Trophoblast cell (in vitro differentiated cells and primary cell): ENCODE data around the gene SORCS1.

Source experiments
- DNase-seq, 2 donors: peaks; one replicate each; pipeline ENCODE4 v3.0.0-alpha.2; 2016
- H2AFZ ChIP-seq: 2 replicates; pipeline ENCODE4 v1.6.1; 2013; ENCODE audit warnings: low read length, moderate library complexity, mild to moderate bottlenecking; ENCODE audit not compliant: insufficient read depth, poor library complexity
- H2AK5ac ChIP-seq: 2 replicates; pipeline ENCODE4 v1.6.1; 2013; ENCODE audit warnings: mild to moderate bottlenecking, low read length
- H2BK120ac ChIP-seq: 2 replicates; pipeline ENCODE4 v1.6.1; 2013; ENCODE audit warnings: low read length, mild to moderate bottlenecking, moderate library complexity; ENCODE audit not compliant: insufficient read depth, poor library complexity
- H2BK12ac ChIP-seq: 2 replicates; pipeline ENCODE4 v1.6.1; 2013; ENCODE audit warnings: mild to moderate bottlenecking, low read length, moderate library complexity
- H2BK5ac ChIP-seq: 2 replicates; pipeline ENCODE4 v1.6.1; 2013; ENCODE audit warnings: low read length, low read depth, moderate library complexity, mild to moderate bottlenecking; ENCODE audit not compliant: poor library complexity
- H3K14ac ChIP-seq: 2 replicates; pipeline ENCODE4 v1.6.1; 2013; ENCODE audit warnings: mild to moderate bottlenecking, low read length
- H3K18ac ChIP-seq: 2 replicates; pipeline ENCODE4 v1.6.1; 2013; ENCODE audit warnings: mild to moderate bottlenecking, low read length
- H3K23ac ChIP-seq: 2 replicates; pipeline ENCODE4 v1.6.1; 2013; ENCODE audit warnings: low read length
- H3K27ac ChIP-seq: 2 replicates; pipeline ENCODE4 v1.5.1; 2013; ENCODE audit warnings: low read depth, mild to moderate bottlenecking, inconsistent platforms, low read length, moderate library complexity
- H3K27me3 ChIP-seq: 2 replicates; pipeline ENCODE4 v1.6.1; 2013; ENCODE audit warnings: inconsistent platforms, mild to moderate bottlenecking, low read length, moderate library complexity; ENCODE audit not compliant: insufficient read depth
- H3K36me3 ChIP-seq, 2 experiments: 1 replicate in 1 of 2; 2 replicates in 1 of 2; pipeline ENCODE4 v1.6.1; 2013; ENCODE audit warnings: low read length in 2 of 2, mild to moderate bottlenecking in 2 of 2, moderate library complexity in 1 of 2; ENCODE audit not compliant: insufficient read depth in 2 of 2, control insufficient read depth in 1 of 2
- H3K4ac ChIP-seq: 2 replicates; pipeline ENCODE4 v1.6.1; 2013; ENCODE audit warnings: low read depth, mild to moderate bottlenecking, low read length, moderate library complexity
- H3K4me1 ChIP-seq, 2 experiments: 1 replicate in 1 of 2; 2 replicates in 1 of 2; pipeline ENCODE4 v1.6.1; 2013; ENCODE audit warnings: low read length in 2 of 2, mild to moderate bottlenecking in 2 of 2, moderate library complexity in 1 of 2; ENCODE audit not compliant: insufficient read depth in 2 of 2, control insufficient read depth in 1 of 2
- H3K4me2 ChIP-seq: 2 replicates; pipeline ENCODE4 v1.6.1; 2013; ENCODE audit warnings: inconsistent platforms, mild to moderate bottlenecking, low read length, moderate library complexity
- H3K4me3 ChIP-seq: 2 replicates; pipeline ENCODE4 v1.5.1; 2013; ENCODE audit warnings: mild to moderate bottlenecking, low read depth, low read length, inconsistent platforms
- H3K79me1 ChIP-seq: one replicate; pipeline ENCODE4 v1.6.1; 2013; ENCODE audit warnings: low read length
- H3K79me2 ChIP-seq: 2 replicates; pipeline ENCODE4 v1.6.1; 2013; ENCODE audit warnings: low read length, mild to moderate bottlenecking; ENCODE audit not compliant: control insufficient read depth, insufficient read depth, poor library complexity
- H3K9ac ChIP-seq: 2 replicates; pipeline ENCODE4 v1.6.1; 2013; ENCODE audit warnings: mild to moderate bottlenecking, low read length
- H3K9me3 ChIP-seq: 2 replicates; pipeline ENCODE4 v1.6.1; 2013; ENCODE audit warnings: low read depth, mild to moderate bottlenecking, control low read depth, inconsistent platforms, low read length; ENCODE audit not compliant: insufficient read depth
- H4K12ac ChIP-seq: 2 replicates; pipeline ENCODE4 v1.6.1; 2013; ENCODE audit warnings: low read depth, mild to moderate bottlenecking, low read length, moderate library complexity
- H4K8ac ChIP-seq: 2 replicates; pipeline ENCODE4 v1.6.1; 2013; ENCODE audit warnings: low read depth, mild to moderate bottlenecking, low read length, moderate library complexity
- H4K91ac ChIP-seq: one replicate; pipeline ENCODE4 v1.6.1; 2013; ENCODE audit warnings: low read depth, mild to moderate bottlenecking, low read length, moderate library complexity
- WGBS: extraction: QIAGEN DNeasy Blood & Tissue Kit; methylation state at CpG from one replicate; pipeline ENCODE4 v1.1.7; 2013; ENCODE audit warnings: missing lambda C conversion rate; ENCODE audit not compliant: insufficient read length, insufficient coverage; ENCODE audit errors: extremely low coverage; 5-methylcytosine and 5-hydroxymethylcytosine counted together

Gene SORCS1

DNA sequence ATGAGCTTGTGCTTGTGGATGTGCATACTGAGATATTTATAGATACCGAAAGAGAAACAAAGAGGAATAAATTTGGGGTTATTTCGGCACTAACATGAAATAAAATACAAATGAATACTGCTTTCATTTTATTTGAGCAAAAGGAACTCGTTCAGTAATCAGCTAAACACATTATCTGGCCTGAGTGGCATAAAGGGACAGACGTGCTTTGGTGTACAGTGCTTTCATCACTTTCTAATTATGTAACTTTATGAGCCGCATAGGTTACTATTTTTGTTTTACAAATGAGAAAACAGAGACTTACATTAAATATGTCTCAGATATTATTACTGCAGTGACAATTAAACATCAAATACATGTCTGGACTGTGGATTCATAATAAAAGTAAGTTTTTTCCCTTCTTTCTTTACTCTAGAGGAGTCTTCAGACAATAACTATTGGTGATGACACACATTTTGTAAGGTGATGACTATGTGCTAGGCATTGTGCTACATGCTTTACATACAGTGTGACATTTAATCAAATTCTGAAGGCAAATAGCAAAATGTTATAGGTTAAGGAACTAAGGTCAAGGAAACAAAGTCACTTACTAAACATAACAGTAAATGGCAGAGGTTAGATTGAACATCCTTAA lies 503.3 kb downstream of the SORCS1 start:
- H3K4me3 ChIP-seq, result no peak overlapping the region
- no peak overlapping the region for H2BK120ac ChIP-seq
- no peaks in the 10 kb centered on the region for H3K79me1 ChIP-seq
- no peak overlapping the region for H3K9ac ChIP-seq
- no peak for DNase-seq
- no CpG with 5 or more reads among the region's 5 CpGs for WGBS
- H3K27me3 ChIP-seq, result no peaks in the 10 kb centered on the region
- no peaks in the 10 kb centered on the region for H3K4me1 ChIP-seq
- H4K8ac ChIP-seq, result no peak overlapping the region
- no peak overlapping the region for H2AK5ac ChIP-seq
- H4K91ac ChIP-seq, result no peak overlapping the region
- H3K18ac ChIP-seq, result no peak overlapping the region
- no peak overlapping the region for H3K4ac ChIP-seq
- H3K9me3 ChIP-seq, result no peaks in the 10 kb centered on the region
- no peaks in the 10 kb centered on the region for H3K79me2 ChIP-seq
- no peak overlapping the region for H3K14ac ChIP-seq
- H3K36me3 ChIP-seq, result no peaks in the 10 kb centered on the region
- H2BK5ac ChIP-seq, result no peak overlapping the region
- no peak overlapping the region for H3K4me2 ChIP-seq
- no peak overlapping the region for H2AFZ ChIP-seq
- no peak overlapping the region for H3K23ac ChIP-seq
- no peak overlapping the region for H3K27ac ChIP-seq
- H4K12ac ChIP-seq, result no peak overlapping the region
- no peak overlapping the region for H2BK12ac ChIP-seq

- no peaks in the 10 kb centered on the region for H3K4me1 ChIP-seq
- no peak overlapping the region for H4K8ac ChIP-seq
- H3K4ac ChIP-seq, result no peak overlapping the region
- no peak overlapping the region for H2BK5ac ChIP-seq
- H3K79me2 ChIP-seq, result no peaks in the 10 kb centered on the region
- no peak overlapping the region for H3K27ac ChIP-seq
- H3K4me3 ChIP-seq, result no peak overlapping the region
- no peaks in the 10 kb centered on the region for H3K36me3 ChIP-seq
- no peak overlapping the region for H2BK12ac ChIP-seq
- no peak overlapping the region for H3K14ac ChIP-seq
- no peak overlapping the region for H3K18ac ChIP-seq
- no peak overlapping the region for H2AK5ac ChIP-seq
- no peak overlapping the region for H4K91ac ChIP-seq
- H2BK120ac ChIP-seq, result no peak overlapping the region
- H3K9me3 ChIP-seq, result no peaks in the 10 kb centered on the region
- no peak overlapping the region for H3K4me2 ChIP-seq
- H3K23ac ChIP-seq, result no peak overlapping the region
- no peak overlapping the region for H4K12ac ChIP-seq
- no peak overlapping the region for H2AFZ ChIP-seq
- H3K79me1 ChIP-seq, result no peaks in the 10 kb centered on the region
- no CpG with 5 or more reads among the region's 3 CpGs for WGBS
- no peaks in the 10 kb centered on the region for H3K27me3 ChIP-seq
- H3K9ac ChIP-seq, result no peak overlapping the region
- DNase-seq, result no peak
These were observed 504.0 kb downstream of the SORCS1 start for GRCh38 chr10:106660550-106660949.

DNA sequence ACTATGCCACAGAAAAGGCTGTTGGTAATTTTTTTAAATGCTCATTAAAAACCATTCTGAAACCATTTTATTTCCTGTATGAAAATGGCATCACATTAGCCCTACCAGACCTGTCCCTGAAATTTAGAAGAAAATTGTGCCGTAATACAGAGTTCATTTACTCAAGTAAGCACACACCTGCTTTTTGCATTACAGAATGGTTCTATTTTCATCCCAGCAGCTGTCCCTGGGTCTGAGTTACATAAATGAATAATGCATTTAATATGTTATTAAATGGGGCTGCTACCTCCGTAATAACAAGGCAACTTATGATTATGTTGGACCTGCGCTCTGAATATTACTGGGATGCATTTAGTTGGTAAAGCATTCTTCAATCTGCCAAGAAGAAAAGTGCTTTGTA lies 508.9 kb downstream of the SORCS1 start:
- Histone ChIP-seq H3K36me3 (no peaks in the 10 kb centered on the region), H3K18ac (no peak overlapping the region), H3K4ac (no peak overlapping the region), H2BK12ac (no peak overlapping the region), H3K4me1 (no peaks in the 10 kb centered on the region), H3K79me1 (no peaks in the 10 kb centered on the region), H3K14ac (no peak overlapping the region), H3K23ac (no peak overlapping the region), H2AK5ac (no peak overlapping the region), H2BK120ac (no peak overlapping the region), H3K27ac (no peak overlapping the region), H4K91ac (no peak overlapping the region), H3K4me3 (no peak overlapping the region), H4K12ac (no peak overlapping the region), H3K27me3 (no peaks in the 10 kb centered on the region), H3K4me2 (no peak overlapping the region), H3K9me3 (no peaks in the 10 kb centered on the region), H2BK5ac (no peak overlapping the region), H4K8ac (no peak overlapping the region), H3K79me2 (no peaks in the 10 kb centered on the region), H2AFZ (no peak overlapping the region), H3K9ac (no peak overlapping the region)
- WGBS, result no CpG with 5 or more reads among the region's 3 CpGs
- DNase-seq, result no peak

DNA sequence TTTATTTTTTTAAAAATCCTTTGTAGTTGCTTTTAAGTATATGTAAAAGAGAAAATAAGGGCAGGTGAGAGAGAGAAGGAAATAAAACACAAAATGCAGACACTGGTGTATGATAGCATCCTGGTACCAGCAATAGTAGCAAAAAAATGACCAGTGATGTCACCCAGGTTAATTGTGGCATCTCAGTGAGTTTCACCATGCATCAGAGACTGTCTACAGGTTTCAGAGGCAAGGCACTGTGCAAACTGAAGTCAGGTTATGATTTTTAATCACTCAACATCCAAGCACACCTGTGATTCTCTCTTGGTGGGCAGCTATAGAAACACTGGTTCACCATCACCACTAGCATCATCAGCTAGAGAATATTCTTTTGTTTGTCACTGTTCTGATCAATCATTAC lies 509.3 kb downstream of the SORCS1 start:
- no peak overlapping the region for H2BK5ac ChIP-seq
- H3K23ac ChIP-seq, result no peak overlapping the region

More for the DNA sequence above, 509.3 kb downstream of the SORCS1 start:
- DNase-seq, result no peak
- Histone ChIP-seq H3K4ac (no peak overlapping the region), H2BK12ac (no peak overlapping the region), H3K79me2 (no peaks in the 10 kb centered on the region), H2AFZ (no peak overlapping the region), H3K9me3 (no peaks in the 10 kb centered on the region), H3K27ac (no peak overlapping the region), H2AK5ac (no peak overlapping the region), H3K9ac (no peak overlapping the region), H3K4me3 (no peak overlapping the region), H3K14ac (no peak overlapping the region), H4K91ac (no peak overlapping the region), H4K12ac (no peak overlapping the region), H2BK120ac (no peak overlapping the region), H3K4me2 (no peak overlapping the region), H3K18ac (no peak overlapping the region), H4K8ac (no peak overlapping the region), H3K4me1 (no peaks in the 10 kb centered on the region), H3K79me1 (no peaks in the 10 kb centered on the region), H3K27me3 (no peaks in the 10 kb centered on the region), H3K36me3 (no peaks in the 10 kb centered on the region)
